Measurements from ENCODE around the gene HPS4.

GRCh38 chr22:26480611-26480932 lies 3.0 kb downstream of the HPS4 start:
- TF ChIP-seq, protein P1, sequence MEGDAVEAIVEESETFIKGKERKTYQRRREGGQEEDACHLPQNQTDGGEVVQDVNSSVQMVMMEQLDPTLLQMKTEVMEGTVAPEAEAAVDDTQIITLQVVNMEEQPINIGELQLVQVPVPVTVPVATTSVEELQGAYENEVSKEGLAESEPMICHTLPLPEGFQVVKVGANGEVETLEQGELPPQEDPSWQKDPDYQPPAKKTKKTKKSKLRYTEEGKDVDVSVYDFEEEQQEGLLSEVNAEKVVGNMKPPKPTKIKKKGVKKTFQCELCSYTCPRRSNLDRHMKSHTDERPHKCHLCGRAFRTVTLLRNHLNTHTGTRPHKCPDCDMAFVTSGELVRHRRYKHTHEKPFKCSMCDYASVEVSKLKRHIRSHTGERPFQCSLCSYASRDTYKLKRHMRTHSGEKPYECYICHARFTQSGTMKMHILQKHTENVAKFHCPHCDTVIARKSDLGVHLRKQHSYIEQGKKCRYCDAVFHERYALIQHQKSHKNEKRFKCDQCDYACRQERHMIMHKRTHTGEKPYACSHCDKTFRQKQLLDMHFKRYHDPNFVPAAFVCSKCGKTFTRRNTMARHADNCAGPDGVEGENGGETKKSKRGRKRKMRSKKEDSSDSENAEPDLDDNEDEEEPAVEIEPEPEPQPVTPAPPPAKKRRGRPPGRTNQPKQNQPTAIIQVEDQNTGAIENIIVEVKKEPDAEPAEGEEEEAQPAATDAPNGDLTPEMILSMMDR (conservative IDR thresholded peaks at IDR 0.05; ENCODE audit: low read length), result no peak
- no peak for TF ChIP-seq EZH2phosphoT487 (IDR thresholded peaks at IDR 0.05; ENCODE audit: borderline replicate concordance)
